NCI-H1048 (cell line): Measurements from ENCODE around the gene SENP3.

Source experiments
- DNase-seq: peaks from one replicate; lab custom pipeline; 2025; lab: John Stamatoyannopoulos, UW

SENP3 gene

DNA sequence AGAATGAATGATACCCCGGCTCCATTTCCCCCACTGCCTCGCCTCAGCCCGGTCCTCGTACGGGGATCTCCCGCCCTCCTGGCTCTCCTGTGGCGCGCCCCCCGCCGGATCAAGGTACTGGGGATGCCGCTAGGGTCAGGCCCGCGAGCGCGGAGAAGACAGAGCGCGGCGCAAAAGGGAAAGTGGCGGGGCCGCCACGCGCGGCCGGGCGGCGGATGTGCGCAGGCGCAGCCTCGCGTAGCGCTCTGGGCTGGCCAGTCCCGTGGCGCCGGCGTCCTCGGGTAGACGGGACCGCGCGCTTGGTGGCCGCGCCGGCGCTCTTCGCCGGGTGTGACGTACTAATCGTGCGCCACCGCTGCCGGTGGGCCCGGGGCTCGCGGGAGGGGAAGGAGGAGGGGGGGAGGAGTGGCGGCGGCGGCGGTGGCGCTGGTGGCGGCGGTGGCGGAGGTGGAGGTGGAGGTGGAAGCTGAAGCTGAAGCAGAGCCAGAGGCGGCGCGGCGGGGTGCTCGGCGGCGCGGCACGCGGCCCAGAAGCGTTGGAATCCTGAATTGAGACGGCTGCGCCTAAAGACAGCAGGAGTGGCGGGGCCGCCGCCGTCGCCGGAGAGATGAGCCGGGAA lies at the start of gene SENP3:
Gene SENP3, plus strand, starts transcription at position 331 of the 619 bp plus-strand sequence. CDS start 1,158 bp downstream, outside the sequence.
- DNase-seq: peak; percentile 70

DNA sequence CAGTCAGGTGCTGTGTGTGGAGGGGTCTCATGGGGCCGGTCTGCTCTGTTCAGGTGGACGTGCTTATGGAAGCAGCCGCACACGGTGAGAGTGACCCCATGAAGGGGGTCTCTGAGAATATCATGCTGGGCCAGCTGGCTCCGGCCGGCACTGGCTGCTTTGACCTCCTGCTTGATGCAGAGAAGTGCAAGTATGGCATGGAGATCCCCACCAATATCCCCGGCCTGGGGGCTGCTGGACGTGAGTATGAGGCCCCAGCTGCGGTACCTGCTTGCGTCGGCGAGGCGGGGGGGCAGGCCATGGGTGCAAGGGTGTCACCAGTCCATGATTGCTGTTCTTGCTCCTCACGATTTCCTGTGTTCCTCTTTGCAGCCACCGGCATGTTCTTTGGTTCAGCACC lies 49.6 kb upstream of the SENP3 start:
- DNase-seq: no peak

DNA sequence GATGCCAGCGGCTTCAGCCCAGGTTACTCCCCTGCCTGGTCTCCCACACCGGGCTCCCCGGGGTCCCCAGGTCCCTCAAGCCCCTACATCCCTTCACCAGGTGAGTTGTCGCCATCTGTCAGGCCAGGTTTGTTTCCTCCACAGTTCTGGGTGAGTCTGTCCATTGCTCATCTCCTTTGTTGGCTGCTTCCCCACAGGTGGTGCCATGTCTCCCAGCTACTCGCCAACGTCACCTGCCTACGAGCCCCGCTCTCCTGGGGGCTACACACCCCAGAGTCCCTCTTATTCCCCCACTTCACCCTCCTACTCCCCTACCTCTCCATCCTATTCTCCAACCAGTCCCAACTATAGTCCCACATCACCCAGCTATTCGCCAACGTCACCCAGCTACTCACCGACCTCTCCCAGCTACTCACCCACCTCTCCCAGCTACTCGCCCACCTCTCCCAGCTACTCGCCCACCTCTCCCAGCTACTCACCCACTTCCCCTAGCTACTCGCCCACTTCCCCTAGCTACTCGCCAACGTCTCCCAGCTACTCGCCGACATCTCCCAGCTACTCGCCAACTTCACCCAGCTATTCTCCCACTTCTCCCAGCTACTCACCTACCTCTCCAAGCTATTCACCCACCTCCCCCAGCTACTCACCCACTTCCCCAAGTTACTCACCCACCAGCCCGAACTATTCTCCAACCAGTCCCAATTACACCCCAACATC lies 48.7 kb upstream of the SENP3 start:
- DNase-seq: no peak

- no peak for DNase-seq
These were observed 47.8 kb upstream of the SENP3 start for GRCh38 chr17:7513850-7514419.

DNA sequence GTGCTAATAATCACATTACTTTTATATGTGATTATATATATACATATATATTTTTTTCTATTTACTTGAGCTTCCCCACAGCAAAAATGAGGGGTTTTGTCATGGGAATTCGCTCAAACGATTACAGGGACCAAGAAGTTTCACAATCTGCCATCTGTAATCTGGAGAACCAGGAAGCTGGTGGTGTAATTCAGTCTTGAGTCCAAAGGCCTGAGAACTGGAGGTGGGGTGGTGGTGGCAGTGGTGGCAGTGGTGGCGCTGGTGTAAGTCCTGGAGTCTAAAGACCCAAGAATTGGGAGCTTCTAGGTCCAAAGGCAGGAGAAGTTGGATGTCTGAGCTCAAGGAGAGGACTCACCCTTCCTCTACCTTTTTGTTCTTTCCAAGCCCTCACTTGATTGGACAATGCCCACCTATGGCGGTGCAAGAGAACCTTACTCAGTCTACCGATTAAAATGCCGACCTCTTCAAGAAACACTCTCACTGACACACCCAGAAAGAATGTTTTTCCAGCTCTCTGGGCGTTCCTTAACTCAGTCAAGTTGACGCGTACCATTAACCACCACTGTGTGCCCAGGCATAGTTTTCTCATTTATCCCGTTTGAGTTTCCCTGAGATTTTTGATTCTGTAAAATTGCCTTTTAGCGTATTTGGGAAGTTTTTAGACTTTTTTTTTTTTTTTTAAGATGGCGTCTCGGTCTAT lies 45.7 kb upstream of the SENP3 start:
- DNase-seq: no peak

GRCh38 chr17:7523033-7523432 lies 38.7 kb upstream of the SENP3 start:
- no peak for DNase-seq

DNA sequence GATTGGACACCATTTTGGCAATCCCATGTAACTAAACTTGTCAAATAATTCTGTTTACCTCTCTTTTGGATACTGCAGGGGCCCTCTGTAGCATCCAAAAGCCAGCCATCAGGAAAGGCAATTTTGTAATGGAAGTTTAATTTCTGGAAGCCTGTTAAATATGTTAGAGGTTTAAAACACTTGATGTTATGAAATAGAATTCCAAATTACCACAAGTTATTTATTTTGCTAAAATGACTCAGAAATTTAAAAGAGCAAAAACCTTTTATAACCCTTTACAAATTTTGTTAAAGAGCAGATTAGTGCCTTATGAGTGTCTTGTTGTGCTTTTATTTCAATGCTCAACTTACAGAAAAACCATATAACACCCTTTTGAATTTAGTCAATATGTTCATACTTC lies 32.9 kb upstream of the SENP3 start:
- DNase-seq: no peak

- DNase-seq: no peak
These were observed 31.5 kb upstream of the SENP3 start for GRCh38 chr17:7530023-7530900.

DNA sequence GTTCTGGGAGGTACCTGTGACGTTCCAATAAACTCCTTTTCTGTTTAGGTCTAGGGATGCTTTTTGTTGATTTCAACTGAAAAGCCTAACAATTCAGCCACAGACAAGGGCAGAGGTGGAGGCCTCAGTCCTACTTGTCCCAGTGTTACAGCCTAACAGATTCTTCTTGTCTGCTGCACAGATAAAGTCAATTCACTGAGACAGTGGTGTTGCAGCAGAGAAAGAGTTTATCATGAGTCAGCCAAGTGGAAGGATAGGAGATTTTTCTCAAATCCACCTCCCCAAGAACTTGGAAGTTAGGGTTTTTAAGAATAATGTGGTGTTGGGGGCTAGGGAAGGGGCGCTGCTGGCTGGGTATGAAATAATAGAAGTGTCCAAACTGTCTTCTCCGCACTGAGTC lies 23.7 kb upstream of the SENP3 start:
- no peak for DNase-seq

DNA sequence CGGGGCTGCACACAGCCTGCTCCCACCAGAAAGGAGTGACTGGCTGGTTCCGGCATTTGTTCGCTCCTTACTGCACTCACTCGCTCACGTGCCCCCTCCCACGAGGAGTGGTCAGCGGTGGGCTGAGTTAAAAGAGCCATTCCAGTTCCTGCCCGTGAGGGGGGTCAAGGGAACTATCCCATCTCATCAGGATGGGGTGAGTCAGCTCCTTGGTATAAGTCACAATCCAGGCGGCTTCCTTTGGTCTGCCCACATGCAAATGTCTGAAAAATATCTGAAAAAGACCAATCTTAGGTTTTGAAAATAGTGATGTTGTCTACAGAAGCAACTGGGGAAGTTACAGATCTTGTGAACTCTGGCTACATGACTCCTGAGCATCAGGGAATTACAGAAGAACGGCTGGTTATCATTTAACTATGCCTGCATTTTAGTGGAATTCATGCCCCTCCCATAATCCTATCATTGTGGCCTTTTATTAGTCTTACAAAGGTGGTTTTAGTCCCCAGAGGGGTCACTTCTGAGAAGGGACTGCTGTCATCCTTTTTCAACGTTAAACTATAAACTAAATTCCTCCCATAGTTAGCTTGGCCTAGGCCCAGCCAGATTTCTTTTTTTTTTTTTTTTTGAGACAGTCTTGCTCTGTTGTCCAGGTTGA lies 22.7 kb upstream of the SENP3 start:
- DNase-seq: no peak

GRCh38 chr17:7541074-7541621 lies 20.6 kb upstream of the SENP3 start:
- no peak for DNase-seq

DNA sequence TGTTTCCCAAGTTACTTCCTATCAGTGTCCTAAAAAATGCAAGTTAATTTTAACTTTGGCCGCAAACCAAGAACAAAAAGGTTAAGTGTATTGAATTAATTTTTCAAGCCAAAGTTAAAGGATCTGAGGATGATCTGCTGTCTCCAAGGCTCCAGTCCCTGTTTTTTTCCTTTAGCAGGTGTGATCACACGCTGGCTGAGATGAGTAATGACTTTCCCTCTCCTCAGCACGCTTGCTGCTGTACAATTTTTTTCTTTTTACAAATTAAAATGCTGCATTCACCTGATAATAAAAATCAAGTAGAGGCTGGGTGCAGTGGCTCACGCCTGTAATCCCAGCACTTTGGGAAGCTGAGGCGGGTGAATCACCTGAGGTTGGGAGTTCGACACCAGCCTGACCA lies 16.8 kb upstream of the SENP3 start:
- no peak for DNase-seq

- no peak for DNase-seq
These were observed 12.9 kb upstream of the SENP3 start, which contains the start of gene TNFSF12 for GRCh38 chr17:7548585-7549400. Gene TNFSF12 (plus strand): TSS chr17:7549058. CDS start chr17:7549154, 96 bp downstream.

DNA sequence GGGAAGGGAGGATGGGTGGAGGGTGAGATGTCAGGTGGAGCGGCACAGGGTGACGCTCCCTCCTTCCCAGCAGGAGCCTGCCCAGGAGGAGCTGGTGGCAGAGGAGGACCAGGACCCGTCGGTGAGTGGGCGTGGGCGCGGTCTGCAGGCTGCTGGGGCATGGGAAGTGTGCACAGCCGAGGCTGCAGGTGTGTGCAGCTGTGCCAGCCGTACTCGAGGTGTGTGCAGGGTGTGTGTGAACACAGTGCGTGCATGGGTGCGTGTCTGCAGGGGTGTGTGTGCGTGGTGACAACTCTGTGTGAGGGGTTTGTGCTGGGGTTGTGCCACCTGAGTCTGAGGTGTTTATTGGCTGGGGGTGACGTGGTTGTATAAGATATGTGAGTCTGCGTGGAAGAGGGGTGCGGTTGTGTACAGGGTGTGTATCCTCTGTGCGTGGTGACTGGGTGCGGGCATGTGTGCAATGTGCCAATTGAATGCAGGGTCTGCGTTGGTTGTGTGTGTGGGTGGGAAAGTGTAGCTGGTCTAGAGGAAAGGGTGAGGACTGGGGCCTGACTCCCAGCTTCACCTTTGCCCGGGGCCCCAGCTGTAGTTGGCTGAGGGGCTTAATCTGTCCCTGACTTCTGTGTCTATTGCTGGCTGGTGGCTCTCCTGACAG lies 12.2 kb upstream of the SENP3 start:
- no peak for DNase-seq

DNA sequence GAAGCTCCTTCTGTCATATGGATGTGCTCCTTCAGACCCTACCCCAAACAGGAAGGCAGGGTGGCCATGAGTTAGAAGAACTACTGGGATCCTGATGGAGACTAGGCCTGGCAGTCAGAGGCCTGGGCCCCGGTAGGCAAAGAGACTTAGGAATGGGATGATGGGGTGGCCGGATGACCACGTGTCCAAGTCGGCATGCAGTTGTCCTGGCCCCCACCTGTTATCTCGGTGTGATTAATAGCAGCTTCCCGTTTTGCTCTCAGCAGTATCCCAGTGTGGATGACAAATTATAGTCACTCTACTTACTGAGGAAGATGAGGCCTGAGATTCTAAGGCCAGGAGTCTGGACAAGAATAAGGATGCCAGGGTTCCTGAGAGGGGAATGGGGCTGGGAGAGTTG lies 11.4 kb upstream of the SENP3 start:
- DNase-seq: no peak

GRCh38 chr17:7551396-7551795 lies 10.3 kb upstream of the SENP3 start:
- DNase-seq: no peak

- DNase-seq: no peak
These were observed 9.1 kb upstream of the SENP3 start for GRCh38 chr17:7552621-7553051.

GRCh38 chr17:7553356-7553755 lies 8.4 kb upstream of the SENP3 start:
- DNase-seq: no peak

DNA sequence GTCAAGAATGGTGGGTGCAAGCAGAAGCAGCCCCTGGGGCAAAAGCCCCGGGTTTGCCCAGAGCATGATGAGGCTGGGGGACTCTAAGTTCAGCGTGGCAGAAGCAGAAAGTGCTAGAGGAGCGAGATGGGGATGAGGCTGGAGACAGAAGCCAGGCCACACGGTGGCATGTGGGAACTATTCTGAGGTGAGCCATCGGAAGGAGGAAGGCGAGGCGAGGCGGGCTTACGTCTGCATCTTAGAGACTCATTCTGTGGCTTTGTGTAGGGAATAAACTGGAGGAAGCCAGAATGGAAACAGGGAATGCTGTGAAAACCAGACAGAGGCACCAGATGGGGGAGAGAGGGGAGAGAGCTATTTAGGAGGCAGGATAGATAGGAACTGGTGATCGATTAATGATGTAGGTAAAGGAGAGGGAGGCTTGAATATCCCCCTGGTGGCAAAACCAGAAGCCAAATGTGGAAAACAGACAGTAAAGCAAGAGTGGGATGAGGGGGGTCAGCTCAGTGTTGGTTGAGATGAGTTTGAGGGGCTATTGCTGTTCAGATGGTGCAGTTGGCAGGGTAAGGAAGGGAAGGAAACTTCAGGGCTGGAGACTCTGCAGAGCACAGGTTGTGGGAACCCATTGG lies 6.3 kb upstream of the SENP3 start:
- DNase-seq: no peak
